ENCODE results near the gene CREB1.

Gene CREB1

DNA sequence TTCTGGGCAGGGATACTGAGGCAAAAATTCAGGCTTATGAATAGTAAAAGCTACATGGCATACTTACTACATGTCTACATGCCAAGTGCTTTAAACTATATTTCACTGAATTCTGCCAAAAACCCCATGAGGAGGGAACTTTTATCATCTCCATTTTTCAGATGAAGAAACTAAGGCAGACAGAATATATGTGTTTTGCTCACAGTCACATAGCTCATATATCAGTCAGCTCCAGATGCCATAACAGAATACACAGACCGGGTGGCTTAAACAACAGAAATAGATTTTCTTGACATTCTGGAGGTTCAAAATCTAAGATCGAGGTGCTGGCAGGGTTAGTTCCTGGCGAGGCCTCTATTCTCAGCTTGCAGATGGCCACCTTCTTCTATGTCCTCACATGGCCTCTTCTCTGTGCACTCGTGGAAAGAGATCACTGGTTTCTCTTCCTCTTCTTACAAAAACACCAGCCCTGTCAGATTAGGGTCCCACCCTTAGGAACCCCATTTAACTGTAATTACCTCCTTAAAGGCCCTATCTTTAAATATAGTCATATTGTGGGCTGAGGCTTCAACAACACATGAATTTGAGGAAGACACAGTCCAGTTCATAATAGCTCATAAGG, 27.1 kb upstream of the CREB1 start:
- no peak for TF ChIP-seq CTCF (IDR thresholded peaks at IDR 0.05; ENCODE audit: low read length, missing control alignments)
- no peak for DNase-seq (ENCODE audit: low read depth)

DNA sequence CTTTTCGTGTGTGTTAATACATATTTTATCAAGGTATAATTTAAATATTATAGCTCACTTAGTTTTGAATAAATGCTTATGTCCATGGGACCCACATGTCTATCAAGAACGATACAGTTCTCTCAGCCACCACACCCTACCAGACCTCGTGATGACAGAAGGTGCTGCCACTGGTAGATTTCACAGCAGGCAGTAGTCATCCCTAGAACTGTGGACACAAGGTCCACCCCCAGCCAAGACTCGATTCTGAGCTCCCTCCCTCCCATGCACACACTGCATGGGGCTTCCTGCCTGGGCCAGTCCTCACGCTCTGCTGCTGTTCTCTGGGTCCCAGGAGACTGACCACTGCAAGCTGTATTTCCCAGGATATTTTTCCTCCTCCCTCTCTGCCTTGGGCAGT, 26.5 kb upstream of the CREB1 start:
- DNase-seq (ENCODE audit: low read depth), result peak; percentile 68
- TF ChIP-seq CTCF (IDR thresholded peaks at IDR 0.05; ENCODE audit: low read length, missing control alignments), result no peak
- H3K4me3 ChIP-seq (replicated peaks; ENCODE audit: low read depth, low read length), result no peak overlapping the region

More for the DNA sequence above, 27.1 kb upstream of the CREB1 start:
- H3K4me3 ChIP-seq (replicated peaks; ENCODE audit: low read depth, low read length), result no peak overlapping the region

GRCh38 chr2:207504513-207505170, 25.1 kb upstream of the CREB1 start:
- no peak overlapping the region for H3K4me3 ChIP-seq (replicated peaks; ENCODE audit: low read depth, low read length)
- peak; percentile 18 for TF ChIP-seq CTCF (IDR thresholded peaks at IDR 0.05; ENCODE audit: low read length, missing control alignments)
- DNase-seq (ENCODE audit: low read depth), result peak; percentile 69

- DNase-seq (ENCODE audit: low read depth), result no peak
- no peak for TF ChIP-seq CTCF (IDR thresholded peaks at IDR 0.05; ENCODE audit: low read length, missing control alignments)
- no peak overlapping the region for H3K4me3 ChIP-seq (replicated peaks; ENCODE audit: low read depth, low read length)
Measured at GRCh38 chr2:207505171-207505570, 24.6 kb upstream of the CREB1 start.

DNA sequence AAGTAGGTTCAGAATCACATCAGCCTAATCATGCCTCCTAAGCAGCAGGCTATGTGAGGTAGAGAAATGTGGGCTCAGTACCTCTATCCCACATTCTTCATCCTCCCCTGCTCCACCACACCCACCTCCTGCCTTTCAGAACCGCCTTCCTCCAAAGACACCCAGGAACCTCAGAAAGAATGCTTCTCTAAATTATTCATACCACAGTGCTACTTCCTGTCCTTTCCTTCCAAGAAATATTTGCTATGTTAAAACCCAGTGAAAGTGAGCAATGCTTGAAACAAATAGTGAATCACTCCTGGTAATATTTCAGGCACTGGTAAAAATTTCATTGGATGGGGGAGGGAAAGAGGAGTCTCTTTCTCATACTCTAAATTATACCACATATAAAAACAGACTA, 24.0 kb upstream of the CREB1 start:
- no peak for TF ChIP-seq CTCF (IDR thresholded peaks at IDR 0.05; ENCODE audit: low read length, missing control alignments)
- peak; percentile 81 for DNase-seq (ENCODE audit: low read depth)
- H3K4me3 ChIP-seq (replicated peaks; ENCODE audit: low read depth, low read length), result no peak overlapping the region

DNA sequence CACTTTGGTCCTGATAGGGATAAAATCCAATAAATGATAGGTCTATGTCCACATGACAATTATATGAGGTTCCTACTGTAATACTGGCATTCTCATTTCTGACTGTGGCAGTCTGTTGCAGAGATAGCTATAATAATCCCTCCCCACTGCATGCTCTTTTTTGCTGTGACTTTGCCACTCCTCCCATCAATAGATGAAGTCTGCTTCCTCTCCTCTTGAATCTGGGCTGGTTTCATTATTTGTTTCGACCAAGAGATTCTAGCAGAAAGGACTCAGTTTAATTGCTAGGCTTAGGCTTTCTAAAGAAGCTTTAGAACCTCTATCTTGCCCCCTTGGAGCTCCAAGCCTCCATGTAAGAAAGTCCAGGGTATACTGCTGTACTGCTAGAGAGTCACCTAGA, 23.3 kb upstream of the CREB1 start:
- DNase-seq (ENCODE audit: low read depth), result no peak
- H3K4me3 ChIP-seq (replicated peaks; ENCODE audit: low read depth, low read length), result no peak overlapping the region
- no peak for TF ChIP-seq CTCF (IDR thresholded peaks at IDR 0.05; ENCODE audit: low read length, missing control alignments)

DNA sequence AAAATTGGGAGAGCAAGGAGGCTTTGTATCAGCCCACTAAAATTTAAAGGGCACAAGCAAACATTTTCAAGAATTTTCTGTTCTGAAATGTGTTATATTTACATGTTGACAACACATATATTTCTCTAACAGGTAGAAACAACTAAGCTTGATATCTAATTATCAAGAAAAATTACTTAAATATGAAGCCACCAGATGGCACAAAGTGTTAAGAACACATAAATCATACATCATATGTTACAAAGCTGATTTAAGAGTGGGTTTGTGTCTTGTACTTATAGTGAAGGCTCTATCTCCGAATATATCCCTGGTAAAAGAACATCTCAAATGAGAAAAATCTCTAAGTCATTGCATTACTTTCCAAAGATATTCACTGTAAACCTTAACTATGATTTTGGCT, 19.6 kb upstream of the CREB1 start:
- no peak for DNase-seq (ENCODE audit: low read depth)
- TF ChIP-seq CTCF (IDR thresholded peaks at IDR 0.05; ENCODE audit: low read length, missing control alignments), result no peak
- H3K4me3 ChIP-seq (replicated peaks; ENCODE audit: low read depth, low read length), result no peak overlapping the region

Data from fibroblast of pulmonary artery (primary cell).